Measurements from ENCODE around the gene TLR4.

- TF ChIP-seq CTCF (IDR thresholded peaks at IDR 0.05; ENCODE audit: low read depth, low read length) (no peak), EZH2phosphoT487 (IDR thresholded peaks at IDR 0.05; ENCODE audit: low read depth) (no peak)
Measured at GRCh38 chr9:117656002-117656401, 48.2 kb upstream of the TLR4 start.

Measured in OCI-LY3 (cell line).